H1 (cell line): ENCODE measurements around the gene CDKL5. TPM values are rescaled to one million over a fixed set of nuclear protein-coding genes. Genes with fewer than 3 reads are reported as not detected.

Experiments
- CTCF ChIA-PET: fragments of 300-600 bp; sonication (Branson Sonifier 250); formaldehyde crosslinking; loops from one replicate; lab custom pipeline; 2021; ENCODE audit not compliant: partially characterized antibody; lab: Charles Lee
- POLR2A ChIA-PET: fragments of 300-600 bp; sonication (Branson Sonifier 250); formaldehyde crosslinking; loops from one replicate; lab custom pipeline; 2021; ENCODE audit warnings: inconsistent platforms; ENCODE audit not compliant: partially characterized antibody; lab: Charles Lee
- DNase-seq, 2 experiments: peaks; one replicate each; pipeline versions ENCODE4 v3.0.0 to v3.0.0-alpha.2; 2010 to 2022; ENCODE audit warnings: low spot score in 2 of 2, low read depth in 1 of 2, mixed read lengths in 1 of 2
- FAIRE-seq: peaks from 2 replicates; lab custom pipeline; 2011; peaks lifted over from hg19 to GRCh38; lab: Jason Lieb, UNC
- H2AFZ ChIP-seq: 2 replicates; pipeline ENCODE4 v1.8.1; 2012; ENCODE audit warnings: low read length, inconsistent platforms
- H2AK5ac ChIP-seq: 2 replicates; pipeline ENCODE4 v1.6.1; 2013; ENCODE audit warnings: low read depth, low read length
- H2BK120ac ChIP-seq: replicated peaks from 2 replicates; pipeline ENCODE3; 2013; ENCODE audit warnings: low read depth, low read length, inconsistent platforms
- H2BK12ac ChIP-seq: 2 replicates; pipeline ENCODE4 v1.6.1; 2013; ENCODE audit warnings: low read depth, low read length
- H2BK15ac ChIP-seq: 2 replicates; pipeline ENCODE4 v1.6.1; 2013; ENCODE audit warnings: low read length
- H2BK20ac ChIP-seq: 2 replicates; pipeline ENCODE4 v1.6.1; 2013; ENCODE audit warnings: low read length
- H2BK5ac ChIP-seq: 2 replicates; pipeline ENCODE4 v1.6.1; 2013; ENCODE audit warnings: low read depth, low read length
- H3K14ac ChIP-seq: 2 replicates; pipeline ENCODE4 v1.6.1; 2013; ENCODE audit warnings: inconsistent platforms; ENCODE audit not compliant: insufficient read length
- H3K18ac ChIP-seq: 2 replicates; pipeline ENCODE4 v1.6.1; 2013; ENCODE audit warnings: low read length; ENCODE audit errors: extremely low read depth
- H3K23ac ChIP-seq: 2 replicates; pipeline ENCODE4 v1.6.1; 2013; ENCODE audit warnings: inconsistent platforms; ENCODE audit not compliant: insufficient read length
- H3K23me2 ChIP-seq: 2 replicates; pipeline ENCODE4 v1.6.1; 2013; ENCODE audit warnings: low read depth, low read length
- H3K27ac ChIP-seq: 2 replicates; pipeline ENCODE4 v1.6.1; 2011; ENCODE audit warnings: low read depth, low read length, inconsistent platforms
- H3K27me3 ChIP-seq, 4 experiments: replicated peaks in 1 of 4; 1 replicate in 1 of 4; 2 replicates in 3 of 4; pipeline versions ENCODE4 v1.6.1 to v1.8.1; 2011 to 2013; ENCODE audit warnings: low read length in 3 of 4, mild to moderate bottlenecking in 3 of 4, inconsistent platforms in 2 of 4, mixed read lengths in 2 of 4, moderate library complexity in 1 of 4; ENCODE audit not compliant: control insufficient read depth in 3 of 4, insufficient read depth in 3 of 4; ENCODE audit errors: extremely low read depth in 1 of 4
- H3K36me3 ChIP-seq, 4 experiments: 2 replicates each; pipeline versions ENCODE4 v1.6.1 to v1.8.1; 2011 to 2013; ENCODE audit warnings: mild to moderate bottlenecking in 4 of 4, low read length in 3 of 4, moderate library complexity in 2 of 4, control low read depth in 1 of 4, inconsistent platforms in 1 of 4; ENCODE audit not compliant: insufficient read depth in 4 of 4, control insufficient read depth in 2 of 4
- H3K4ac ChIP-seq: replicated peaks from 2 replicates; pipeline ENCODE3; 2013; ENCODE audit warnings: low read length, low read depth, mixed read lengths, inconsistent platforms; ENCODE audit not compliant: insufficient read length
- H3K4me1 ChIP-seq, 4 experiments: replicated peaks in 1 of 4; 1 replicate in 1 of 4; 2 replicates in 3 of 4; pipeline versions ENCODE4 v1.6.1 to v1.8.1; 2011 to 2013; ENCODE audit warnings: low read length in 3 of 4, inconsistent platforms in 2 of 4, mixed read lengths in 1 of 4; ENCODE audit not compliant: insufficient read depth in 4 of 4, control insufficient read depth in 3 of 4
- H3K4me2 ChIP-seq, 2 experiments: 2 replicates each; pipeline versions ENCODE4 v1.6.1 to v1.8.1; 2011 to 2013; ENCODE audit warnings: low read depth in 2 of 2, low read length in 2 of 2, control low read depth in 1 of 2, inconsistent platforms in 1 of 2, mild to moderate bottlenecking in 1 of 2; ENCODE audit not compliant: insufficient read depth in 1 of 2
- H3K4me3 ChIP-seq, 4 experiments: fragments of 200-600, 300-600 bp in 1 of 4; sonication (generic), shearing (Covaris generic), sonication (Bioruptor Twin) in 1 of 4; 2 replicates each; pipeline versions ENCODE4 v1.5.1 to v1.8.1; 2011 to 2016; ENCODE audit warnings: low read length in 4 of 4, low read depth in 3 of 4, control low read depth in 2 of 4, inconsistent platforms in 2 of 4, mild to moderate bottlenecking in 2 of 4, mixed read lengths in 1 of 4, moderate library complexity in 1 of 4; ENCODE audit not compliant: insufficient read depth in 2 of 4; ENCODE audit errors: extremely low read depth in 1 of 4
- H3K56ac ChIP-seq: replicated peaks from 2 replicates; pipeline ENCODE3; 2013; ENCODE audit warnings: low read depth, mild to moderate bottlenecking, mixed read lengths, low read length, inconsistent platforms; ENCODE audit not compliant: insufficient read length
- H3K79me1 ChIP-seq: 2 replicates; pipeline ENCODE4 v1.6.1; 2013; ENCODE audit warnings: low read depth, low read length, control low read depth
- H3K79me2 ChIP-seq, 2 experiments: 2 replicates each; pipeline versions ENCODE4 v1.6.1 to v1.8.1; 2012 to 2013; ENCODE audit warnings: low read length in 2 of 2, mild to moderate bottlenecking in 2 of 2, inconsistent platforms in 1 of 2; ENCODE audit not compliant: insufficient read depth in 2 of 2, control insufficient read depth in 1 of 2
- H3K9ac ChIP-seq, 4 experiments: replicated peaks in 1 of 4; 1 replicate in 1 of 4; 2 replicates in 3 of 4; pipeline versions ENCODE4 v1.6.1 to v1.8.1; 2011 to 2013; ENCODE audit warnings: low read depth in 3 of 4, low read length in 3 of 4, control low read depth in 2 of 4, mild to moderate bottlenecking in 2 of 4, moderate library complexity in 2 of 4, inconsistent platforms in 1 of 4; ENCODE audit errors: extremely low read depth in 1 of 4
- H3K9me3 ChIP-seq, 2 experiments: 2 replicates each; pipeline versions ENCODE4 v1.6.1 to v1.8.1; 2012 to 2013; ENCODE audit warnings: mild to moderate bottlenecking in 2 of 2, moderate library complexity in 2 of 2, control low read depth in 1 of 2, inconsistent platforms in 1 of 2, low read depth in 1 of 2, low read length in 1 of 2, mixed read lengths in 1 of 2; ENCODE audit not compliant: insufficient read depth in 2 of 2
- H4K20me1 ChIP-seq, 2 experiments: replicated peaks in 1 of 2; 2 replicates each; pipeline versions ENCODE3 to v1.8.1; 2011 to 2013; ENCODE audit warnings: inconsistent platforms in 2 of 2, low read length in 2 of 2, mild to moderate bottlenecking in 1 of 2; ENCODE audit not compliant: insufficient read depth in 2 of 2, control insufficient read depth in 1 of 2
- H4K5ac ChIP-seq: 2 replicates; pipeline ENCODE4 v1.6.1; 2013; ENCODE audit warnings: low read length, low read depth, mixed read lengths, inconsistent platforms; ENCODE audit not compliant: insufficient read length
- H4K8ac ChIP-seq: 2 replicates; pipeline ENCODE4 v1.8.0; 2013; ENCODE audit warnings: mild to moderate bottlenecking, moderate library complexity, low read length, inconsistent platforms; ENCODE audit not compliant: insufficient read depth; ENCODE audit errors: extremely low read depth
- H4K91ac ChIP-seq: replicated peaks from 2 replicates; pipeline ENCODE3; 2013; ENCODE audit warnings: low read length, mixed read lengths, inconsistent platforms; ENCODE audit not compliant: insufficient read length
- CBX5 ChIP-seq: fragments of 300-800, 300-1000 bp; sonication (generic); IDR thresholded peaks from 2 replicates; pipeline ENCODE4 v1.7.1; 2016; ENCODE audit warnings: antibody characterized with exemption, low read length, low read depth
- CBX8 ChIP-seq: fragments of 300-800, 300-1000 bp; sonication (generic); IDR thresholded peaks from 2 replicates; pipeline ENCODE4 v1.7.1; 2016; ENCODE audit warnings: low read depth, low read length, borderline replicate concordance
- CHD1 ChIP-seq: IDR thresholded peaks from 2 replicates; pipeline ENCODE4 v1.6.1; 2012; ENCODE audit warnings: low read depth, low read length, improper control_type of control experiment
- CREB1 ChIP-seq: IDR thresholded peaks from 2 replicates; pipeline ENCODE4 v1.6.1; 2012; ENCODE audit warnings: inconsistent platforms
- KDM4A ChIP-seq: IDR thresholded peaks from one replicate; pipeline ENCODE4 v1.7.1; 2012; ENCODE audit warnings: low read depth, mild to moderate bottlenecking, moderate library complexity, low read length, inconsistent platforms; ENCODE audit not compliant: severe bottlenecking
- NRF1 ChIP-seq: IDR thresholded peaks from 2 replicates; pipeline ENCODE4 v1.6.1; 2011; ENCODE audit warnings: mild to moderate bottlenecking, low read depth, low read length, improper control_type of control experiment
- SP2 ChIP-seq: IDR thresholded peaks from 2 replicates; pipeline ENCODE4 v1.6.1; 2012; ENCODE audit warnings: mild to moderate bottlenecking, low read length, inconsistent platforms
- TAF1 ChIP-seq: IDR thresholded peaks from 2 replicates; pipeline ENCODE4 v1.6.1; 2011; ENCODE audit warnings: mild to moderate bottlenecking, low read depth, low read length
- TCF12 ChIP-seq: IDR thresholded peaks from 2 replicates; pipeline ENCODE4 v1.6.1; 2011; ENCODE audit warnings: low read depth, mild to moderate bottlenecking, low read length
- WGBS, 2 experiments: shearing (Covaris generic) in 1 of 2; methylation state at CpG; one replicate each; pipeline versions ENCODE4 v1.1.6 to v1.1.7; 2013 to 2015; ENCODE audit warnings: low lambda C conversion rate in 2 of 2, mixed read lengths in 2 of 2, inconsistent platforms in 1 of 2, low coverage in 1 of 2, missing lambda C conversion rate in 1 of 2; ENCODE audit not compliant: insufficient replicate concordance in 2 of 2, insufficient coverage in 1 of 2, insufficient read length in 1 of 2; ENCODE audit errors: extremely low coverage in 1 of 2, missing lambda C conversion rate in 1 of 2; 5-methylcytosine and 5-hydroxymethylcytosine counted together
- polyA plus RNA-seq, 7 experiments: library from polyadenylated mRNA; depleted of rRNA in 3 of 7; stranded (reverse) in 5 of 7; unstranded in 2 of 7; fragments of >200 nt in 5 of 7; fragments of 200-250 nt in 2 of 7; gene quantifications; 1 replicate in 5 of 7; 2 replicates in 1 of 7; 4 replicates in 1 of 7; pipeline versions ENCODE4 v1.2.1 to v1.2.3, GENCODE V29; 2011 to 2013; ENCODE audit warnings: missing spikeins in 2 of 7, mixed read lengths in 2 of 7
- total RNA-seq: library from RNA; stranded (reverse); fragmentation: NEBNext Ultra II Directional; extraction: Animal tissue kit (Norgen Biotek cat#: 25700); gene quantifications from 2 replicates; pipeline ENCODE4 v1.2.1, GENCODE V29; 2021
- TF ChIP-seq, protein P1 (sequence below): IDR thresholded peaks from 2 replicates; pipeline ENCODE4 v1.6.1; 2012; ENCODE audit warnings: low read length, inconsistent platforms
- TF ChIP-seq, protein P2 (sequence below): IDR thresholded peaks from 2 replicates; pipeline ENCODE4 v1.6.1; 2011; ENCODE audit warnings: low read length, improper control_type of control experiment

Gene CDKL5
- total and polyA plus RNA-seq, 2 of the 8 experiments (the other 6 are each of a cell fraction or from before 2014, with no cell fraction given), result 5.5 to 15.6 TPM

DNA sequence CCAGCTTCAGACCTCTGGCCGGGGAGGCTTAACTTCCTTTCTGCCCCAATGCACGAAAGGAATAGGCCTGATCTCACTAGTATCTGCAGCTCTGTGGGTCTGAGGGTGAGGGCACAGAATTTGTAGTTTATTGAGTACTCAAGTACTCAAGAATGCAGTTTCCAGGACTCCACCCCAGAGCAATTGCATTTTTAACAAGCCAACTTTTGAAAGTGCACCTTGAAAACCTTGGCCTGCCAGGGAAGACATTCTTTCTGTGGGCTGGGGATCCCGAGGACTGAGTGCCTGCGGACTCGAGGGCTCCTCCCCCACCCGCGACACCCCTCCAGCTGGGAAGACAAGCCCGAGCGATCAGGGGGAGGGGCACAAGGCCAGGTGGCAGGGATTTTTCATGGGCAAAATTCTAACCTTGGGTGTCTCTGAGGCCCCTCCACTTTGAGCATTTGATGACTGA is 224.1 kb downstream of the CDKL5 start:
- Histone ChIP-seq H3K56ac (no peak overlapping the region), H3K23me2 (no peaks in the 10 kb centered on the region), H2BK20ac (no peak overlapping the region), H4K8ac (no peak overlapping the region), H3K27me3 (no peaks in the 10 kb centered on the region), H3K4me1 (peaks cover 0 to 6% (median 3%) of the 10 kb centered on the region in 4 experiments; a peak in 6 of 7 replicates), H2BK15ac (no peak overlapping the region), H3K14ac (no peak overlapping the region), H3K9ac (no peak overlapping the region), H4K5ac (no peak overlapping the region), H4K20me1 (no peaks in the 10 kb centered on the region), H2AK5ac (no peak overlapping the region), H3K79me1 (no peaks in the 10 kb centered on the region), H3K23ac (no peak overlapping the region), H2BK5ac (no peak overlapping the region), H3K18ac (no peak overlapping the region), H3K4me3 (peak overlapping the region in 1 of 4 experiments; percentile 36; a peak in 2 of 8 replicates), H4K91ac (no peak overlapping the region), H3K79me2 (no peaks in the 10 kb centered on the region), H3K4me2 (peak overlapping the region; percentile 26 to 49; a peak in 3 of 4 replicates), H3K27ac (no peak overlapping the region), H2AFZ (peak overlapping the region; percentile 2; the same call in 1 of the 2 replicates), H3K4ac (no peak overlapping the region), H3K9me3 (no peaks in the 10 kb centered on the region), H2BK120ac (no peak overlapping the region), H2BK12ac (no peak overlapping the region), H3K36me3 (no peaks in the 10 kb centered on the region)
- peak in 1 of 2 experiments; percentile 49 for DNase-seq
- FAIRE-seq, result peak; percentile 48
- 18% methylated on average over 8 of the region's 9 CpGs; no CpG with 5 or more reads in 1 of the 2 experiments for WGBS, 2 experiments
- POLR2A ChIA-PET, result interaction anchor here (1.3 kb wide), 1 partner anchor 9 kb away, joined by 5 read pairs; no protein-coding TSS in a partner anchor
- no peak for TF ChIP-seq NRF1
- TF ChIP-seq CHD1, result no peak
- TF ChIP-seq TCF12, result no peak
- TF ChIP-seq, protein P1, sequence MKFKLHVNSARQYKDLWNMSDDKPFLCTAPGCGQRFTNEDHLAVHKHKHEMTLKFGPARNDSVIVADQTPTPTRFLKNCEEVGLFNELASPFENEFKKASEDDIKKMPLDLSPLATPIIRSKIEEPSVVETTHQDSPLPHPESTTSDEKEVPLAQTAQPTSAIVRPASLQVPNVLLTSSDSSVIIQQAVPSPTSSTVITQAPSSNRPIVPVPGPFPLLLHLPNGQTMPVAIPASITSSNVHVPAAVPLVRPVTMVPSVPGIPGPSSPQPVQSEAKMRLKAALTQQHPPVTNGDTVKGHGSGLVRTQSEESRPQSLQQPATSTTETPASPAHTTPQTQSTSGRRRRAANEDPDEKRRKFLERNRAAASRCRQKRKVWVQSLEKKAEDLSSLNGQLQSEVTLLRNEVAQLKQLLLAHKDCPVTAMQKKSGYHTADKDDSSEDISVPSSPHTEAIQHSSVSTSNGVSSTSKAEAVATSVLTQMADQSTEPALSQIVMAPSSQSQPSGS, result no peak
- no peak for TF ChIP-seq CREB1
- TF ChIP-seq SP2, result no peak
- TF ChIP-seq CBX5, result no peak
- no peak for TF ChIP-seq KDM4A
- TF ChIP-seq, protein P2, sequence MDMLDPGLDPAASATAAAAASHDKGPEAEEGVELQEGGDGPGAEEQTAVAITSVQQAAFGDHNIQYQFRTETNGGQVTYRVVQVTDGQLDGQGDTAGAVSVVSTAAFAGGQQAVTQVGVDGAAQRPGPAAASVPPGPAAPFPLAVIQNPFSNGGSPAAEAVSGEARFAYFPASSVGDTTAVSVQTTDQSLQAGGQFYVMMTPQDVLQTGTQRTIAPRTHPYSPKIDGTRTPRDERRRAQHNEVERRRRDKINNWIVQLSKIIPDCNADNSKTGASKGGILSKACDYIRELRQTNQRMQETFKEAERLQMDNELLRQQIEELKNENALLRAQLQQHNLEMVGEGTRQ, result no peak
- TF ChIP-seq TAF1, result no peak
- no peak for TF ChIP-seq CBX8
- TF ChIP-seq, all 59 proteins: peak for 0
- CTCF ChIA-PET, result interaction anchor here (1.6 kb wide), 1 partner anchor 27 kb away, joined by 3 read pairs; no protein-coding TSS in a partner anchor
